ENCODE data around the gene MAP3K5.

DNA sequence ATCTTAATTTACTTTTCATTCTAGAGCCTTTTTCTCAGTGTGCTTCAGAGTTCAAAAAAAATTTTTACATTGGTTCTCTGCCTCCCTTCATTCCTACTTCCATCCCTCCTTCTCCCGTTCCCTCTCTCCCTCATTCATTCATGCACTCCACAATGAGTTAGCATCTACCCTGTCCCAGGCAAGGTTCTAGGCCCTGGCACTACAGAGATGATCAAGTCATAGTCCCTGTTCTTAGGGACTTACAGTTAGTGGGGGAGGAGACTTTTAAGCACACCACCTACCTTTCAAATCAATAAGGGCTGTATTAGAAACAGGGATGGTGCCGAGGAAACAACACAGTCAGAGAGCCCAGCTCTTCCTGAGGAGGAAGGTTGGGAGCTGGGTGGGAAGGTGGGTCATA lies 40.3 kb downstream of the MAP3K5 start:
- TF ChIP-seq, protein P1, sequence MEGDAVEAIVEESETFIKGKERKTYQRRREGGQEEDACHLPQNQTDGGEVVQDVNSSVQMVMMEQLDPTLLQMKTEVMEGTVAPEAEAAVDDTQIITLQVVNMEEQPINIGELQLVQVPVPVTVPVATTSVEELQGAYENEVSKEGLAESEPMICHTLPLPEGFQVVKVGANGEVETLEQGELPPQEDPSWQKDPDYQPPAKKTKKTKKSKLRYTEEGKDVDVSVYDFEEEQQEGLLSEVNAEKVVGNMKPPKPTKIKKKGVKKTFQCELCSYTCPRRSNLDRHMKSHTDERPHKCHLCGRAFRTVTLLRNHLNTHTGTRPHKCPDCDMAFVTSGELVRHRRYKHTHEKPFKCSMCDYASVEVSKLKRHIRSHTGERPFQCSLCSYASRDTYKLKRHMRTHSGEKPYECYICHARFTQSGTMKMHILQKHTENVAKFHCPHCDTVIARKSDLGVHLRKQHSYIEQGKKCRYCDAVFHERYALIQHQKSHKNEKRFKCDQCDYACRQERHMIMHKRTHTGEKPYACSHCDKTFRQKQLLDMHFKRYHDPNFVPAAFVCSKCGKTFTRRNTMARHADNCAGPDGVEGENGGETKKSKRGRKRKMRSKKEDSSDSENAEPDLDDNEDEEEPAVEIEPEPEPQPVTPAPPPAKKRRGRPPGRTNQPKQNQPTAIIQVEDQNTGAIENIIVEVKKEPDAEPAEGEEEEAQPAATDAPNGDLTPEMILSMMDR (IDR thresholded peaks at IDR 0.05), result no peak
- TF ChIP-seq POLR2A (IDR thresholded peaks at IDR 0.05) (no peak), POLR2AphosphoS5 (IDR thresholded peaks at IDR 0.05) (no peak)
